K562 (cell line): Measurements from ENCODE around the gene KIFC3. TPM values are rescaled to one million over a fixed set of nuclear protein-coding genes. Genes with fewer than 3 reads are reported as not detected.

Experiments
- ATAC-seq: fragments of 200-7000 bp; cut with Tn5 transposase; 3 replicates; pipeline ENCODE4 v1.9.1; 2020; ENCODE audit warnings: moderate library complexity
- BruUV-seq: library from RNA; stranded (reverse); fragments of 400-500 nt; replicated peaks from 2 replicates; lab custom pipeline; 2021; lab: Mats Ljungman, UMichigan
- CTCF ChIA-PET: fragments of 300-600 bp; formaldehyde crosslinking; extraction: SDS; loops from one replicate; lab custom pipeline; 2021; ENCODE audit warnings: low intra/inter-chr PET ratio; lab: Yijun Ruan, JAX
- POLR2A ChIA-PET: fragments of 300-600, 350-650 bp; sonication (Branson Sonifier 250); formaldehyde crosslinking; extraction: SDS; loops from one replicate; lab custom pipeline; 2021; ENCODE audit warnings: antibody characterized with exemption, inconsistent platforms; lab: Yijun Ruan, JAX
- DNase-seq, 4 experiments: peaks; one replicate each; pipeline versions ENCODE4 v3.0.0 to v3.0.0-alpha.2; 2011 to 2018; ENCODE audit warnings: low spot score in 3 of 4, mixed read lengths in 3 of 4; ENCODE audit errors: extremely low read depth in 1 of 4
- FAIRE-seq: peaks from 2 replicates; lab custom pipeline; 2011; peaks lifted over from hg19 to GRCh38; lab: Jason Lieb, UNC
- H2AFZ ChIP-seq: 2 replicates; pipeline ENCODE4 v1.6.0; 2011; ENCODE audit warnings: low read depth, low read length, control low read depth, inconsistent platforms
- H3K27ac ChIP-seq: fragments of 200-600 bp; 3 replicates; pipeline ENCODE4 v1.8.0; 2011; ENCODE audit warnings: low read depth, mild to moderate bottlenecking, control low read depth, inconsistent platforms, low read length, moderate library complexity, mixed read lengths; ENCODE audit errors: extremely low read depth
- H3K27me3 ChIP-seq, 2 experiments: fragments of 300-600 bp in 1 of 2; 2 replicates in 1 of 2; 3 replicates in 1 of 2; pipeline versions ENCODE4 v1.6.0 to v1.8.0; 2011; ENCODE audit warnings: inconsistent platforms in 2 of 2, low read length in 2 of 2, mild to moderate bottlenecking in 1 of 2, mixed read lengths in 1 of 2, moderate library complexity in 1 of 2; ENCODE audit not compliant: control insufficient read depth in 2 of 2, insufficient read depth in 2 of 2
- H3K36me3 ChIP-seq: fragments of 300-600 bp; 3 replicates; pipeline ENCODE4 v1.8.0; 2011; ENCODE audit warnings: mild to moderate bottlenecking, low read length, inconsistent platforms; ENCODE audit not compliant: control insufficient read depth, insufficient read depth
- H3K4me1 ChIP-seq, 2 experiments: fragments of 200-600 bp in 1 of 2; replicated peaks in 1 of 2; 2 replicates in 1 of 2; 3 replicates in 1 of 2; pipeline versions ENCODE4 v1.5.1 to v1.8.0; 2011; ENCODE audit warnings: inconsistent platforms in 2 of 2, low read length in 2 of 2, mild to moderate bottlenecking in 1 of 2, mixed read lengths in 1 of 2, moderate library complexity in 1 of 2; ENCODE audit not compliant: control insufficient read depth in 2 of 2, insufficient read depth in 2 of 2
- H3K4me2 ChIP-seq: 2 replicates; pipeline ENCODE4 v1.6.1; 2011; ENCODE audit warnings: low read length, control low read depth, inconsistent platforms, mixed read lengths; ENCODE audit not compliant: insufficient read depth
- H3K4me3 ChIP-seq: fragments of 200-600 bp; sonication (generic), shearing (Covaris generic); 2 replicates; pipeline ENCODE4 v1.5.1; 2016; ENCODE audit warnings: control low read depth, inconsistent platforms
- H3K79me2 ChIP-seq: fragments of 200-600 bp; 3 replicates; pipeline ENCODE4 v1.8.0; 2011; ENCODE audit warnings: low read length, inconsistent platforms; ENCODE audit not compliant: control insufficient read depth, insufficient read depth
- H3K9ac ChIP-seq, 2 experiments: 2 replicates each; pipeline versions ENCODE4 v1.6.0 to v1.6.1; 2011; ENCODE audit warnings: low read depth in 2 of 2, low read length in 2 of 2, control low read depth in 1 of 2, inconsistent platforms in 1 of 2, mild to moderate bottlenecking in 1 of 2, mixed read lengths in 1 of 2; ENCODE audit not compliant: insufficient read depth in 1 of 2
- H3K9me1 ChIP-seq: one replicate; pipeline ENCODE4 v1.6.0; 2011; ENCODE audit warnings: inconsistent platforms, mild to moderate bottlenecking, low read length, moderate library complexity; ENCODE audit not compliant: control insufficient read depth, insufficient read depth
- H3K9me3 ChIP-seq: replicated peaks from 2 replicates; pipeline ENCODE4 v1.5.1; 2011; ENCODE audit warnings: low read depth, low read length, inconsistent platforms; ENCODE audit not compliant: control insufficient read depth, insufficient read depth
- H4K20me1 ChIP-seq: replicated peaks from 2 replicates; pipeline ENCODE4 v1.6.1; 2011; ENCODE audit warnings: low read length, inconsistent platforms, mixed read lengths; ENCODE audit not compliant: control insufficient read depth, insufficient read depth
- EGR1 ChIP-seq: fragments of 450-650 bp; conservative IDR thresholded peaks from 2 replicates; pipeline ENCODE4 v1.6.1; 2017; ENCODE audit warnings: mild to moderate bottlenecking
- FOS ChIP-seq: IDR thresholded peaks from 3 replicates; pipeline ENCODE4 v1.6.1; 2011; ENCODE audit not compliant: insufficient read length; ENCODE audit errors: extremely low read depth
- POLR3A ChIP-seq: IDR thresholded peaks from 2 replicates; pipeline ENCODE4 v1.6.1; 2011; ENCODE audit warnings: borderline replicate concordance, mild to moderate bottlenecking, moderate library complexity; ENCODE audit not compliant: insufficient read length, insufficient read depth; ENCODE audit errors: extremely low read depth
- SNIP1 ChIP-seq: fragments of 450-650 bp; IDR thresholded peaks from 2 replicates; pipeline ENCODE4 v1.7.1; 2017; ENCODE audit warnings: low read depth, mild to moderate bottlenecking
- ZNF23 ChIP-seq: fragments of 250-450 bp; sonication (Bioruptor Pico); IDR thresholded peaks from 2 replicates; pipeline ENCODE4 v1.4.0; 2020; ENCODE audit warnings: mild to moderate bottlenecking
- WGBS: fragments of 100-300 bp; shearing (Covaris generic); methylation state at CpG from one replicate; pipeline ENCODE4 v1.1.6; 2016; ENCODE audit warnings: low coverage, mixed read lengths; ENCODE audit not compliant: insufficient coverage; ENCODE audit errors: missing lambda C conversion rate; 5-methylcytosine and 5-hydroxymethylcytosine counted together
- in situ Hi-C: fragments of 300-500 bp; cut with MboI; formaldehyde crosslinking; loops from 4 replicates; pipeline ENCODE4 v1.15.0; 2018; ENCODE audit warnings: inconsistent platforms, mixed read lengths
- intact Hi-C: fragments of 100-400 bp; cut with micrococcal nuclease; formaldehyde crosslinking; loops from 2 replicates; pipeline ENCODE4 v1.14.2; 2022
- polyA plus RNA-seq, 8 experiments: library from polyadenylated mRNA; depleted of rRNA in 4 of 8; stranded (reverse) in 5 of 8; unstranded in 3 of 8; fragments of >200 nt; fragmentation: Nextera tagmentation in 2 of 8; fragmentation: Illumina TruSeq in 1 of 8; extraction: Ambion mirVana in 2 of 8; extraction: Trizol in 1 of 8; gene quantifications; 2 replicates each; pipeline versions ENCODE4 v1.2.1 to v1.2.3, GENCODE V29; 2011 to 2014; ENCODE audit warnings: inconsistent platforms in 1 of 8, missing spikeins in 1 of 8
- total RNA-seq, 7 experiments: library from RNA; depleted of rRNA in 6 of 7; stranded (reverse); fragments of >200 nt in 6 of 7; fragmentation: Illumina TruSeq in 2 of 7; extraction: Trizol in 2 of 7; gene quantifications; 2 replicates each; pipeline versions ENCODE4 v1.2.1 to v1.2.3, GENCODE V29; 2011 to 2021; ENCODE audit warnings: low replicate concordance in 1 of 7
- TF ChIP-seq, protein P1 (sequence below): fragments of 200-800 bp; sonication (Bioruptor generic); IDR thresholded peaks from 2 replicates; pipeline ENCODE4 v1.6.1; 2017; ENCODE audit warnings: missing genetic modification characterization, missing compliant biosample characterization

KIFC3 gene
- total and polyA plus RNA-seq, 9 of the 15 experiments (the other 6 are each of a cell fraction or from before 2014, with no cell fraction given), result 0.23 to 105 (median 26.2) TPM

DNA sequence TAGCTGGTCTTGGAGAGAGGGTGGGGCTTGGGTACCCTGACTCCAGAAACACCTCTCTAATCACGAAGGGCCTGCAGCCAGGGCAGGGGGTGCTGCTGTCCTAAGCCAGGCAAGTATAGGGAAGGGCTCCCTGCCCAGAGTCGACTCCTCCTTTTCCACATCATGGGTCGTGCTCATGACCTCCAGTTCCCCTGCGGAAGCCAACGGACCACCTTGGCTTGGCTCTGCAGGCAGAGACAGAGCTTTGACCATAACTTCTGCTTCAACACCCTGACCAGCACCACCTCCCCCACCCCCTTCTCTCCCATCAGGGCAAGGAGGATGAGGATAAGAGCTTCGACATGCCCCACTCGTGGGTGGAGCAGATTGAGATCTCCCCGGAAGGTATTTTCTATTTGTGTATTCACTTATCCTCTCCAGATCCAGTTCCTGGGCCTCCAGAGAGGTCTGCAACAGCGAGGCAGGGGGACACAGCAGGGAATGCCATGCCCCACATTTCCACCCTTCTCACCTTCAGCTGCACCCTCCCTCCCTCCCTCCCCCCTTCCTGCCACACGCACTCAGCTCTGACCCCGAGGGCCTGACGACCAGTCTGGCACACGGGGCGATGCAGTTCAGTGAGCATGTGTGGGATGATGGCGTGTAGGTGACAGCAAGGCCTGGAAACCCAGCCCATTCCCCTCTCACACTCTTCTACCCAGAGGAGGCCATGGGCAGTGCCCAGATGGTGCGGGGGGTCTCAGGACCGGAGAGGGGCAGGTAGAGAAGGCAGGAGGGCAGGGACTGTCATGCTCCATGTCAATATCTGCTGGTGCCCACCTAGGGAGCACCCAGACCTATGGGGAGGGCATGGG, 80.7 kb downstream of the KIFC3 start:
- Histone ChIP-seq H2AFZ (peak overlapping the region; percentile 26; the same call in 1 of the 2 replicates), H4K20me1 (no peaks in the 10 kb centered on the region), H3K27ac (no peak overlapping the region), H3K36me3 (no peaks in the 10 kb centered on the region), H3K9me1 (no peaks in the 10 kb centered on the region), H3K79me2 (no peaks in the 10 kb centered on the region), H3K4me2 (no peak overlapping the region), H3K4me3 (no peak overlapping the region), H3K27me3 (peaks cover 0 to 9% of the 10 kb centered on the region in 2 experiments; a peak in 1 of 5 replicates), H3K4me1 (peaks cover 12 to 13% of the 10 kb centered on the region in 2 experiments), H3K9ac (peak overlapping the region in 1 of 2 experiments; percentile 45; a peak in 1 of 4 replicates)
- in situ Hi-C loops, result no loop called here
- WGBS, result 33% methylated on average over 15 of the region's 17 CpGs
- POLR2A ChIA-PET, result no interaction called here
- ATAC-seq (no peak), FAIRE-seq (no peak)
- intact Hi-C loops, result loop anchor here (2.0 to 5.0 kb wide), 2 partner anchors 61 to 129 kb away; no protein-coding TSS in a partner anchor
- TF ChIP-seq ZNF23 (CRISPR knock-in tag), result no peak
- TF ChIP-seq, protein P1, sequence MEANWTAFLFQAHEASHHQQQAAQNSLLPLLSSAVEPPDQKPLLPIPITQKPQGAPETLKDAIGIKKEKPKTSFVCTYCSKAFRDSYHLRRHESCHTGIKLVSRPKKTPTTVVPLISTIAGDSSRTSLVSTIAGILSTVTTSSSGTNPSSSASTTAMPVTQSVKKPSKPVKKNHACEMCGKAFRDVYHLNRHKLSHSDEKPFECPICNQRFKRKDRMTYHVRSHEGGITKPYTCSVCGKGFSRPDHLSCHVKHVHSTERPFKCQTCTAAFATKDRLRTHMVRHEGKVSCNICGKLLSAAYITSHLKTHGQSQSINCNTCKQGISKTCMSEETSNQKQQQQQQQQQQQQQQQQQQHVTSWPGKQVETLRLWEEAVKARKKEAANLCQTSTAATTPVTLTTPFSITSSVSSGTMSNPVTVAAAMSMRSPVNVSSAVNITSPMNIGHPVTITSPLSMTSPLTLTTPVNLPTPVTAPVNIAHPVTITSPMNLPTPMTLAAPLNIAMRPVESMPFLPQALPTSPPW (CRISPR knock-in tag), result 0 out of 2 replicates have a peak, but pooled peaks have one; percentile 8
- TF ChIP-seq SNIP1, result no peak
- peak; percentile 53 for TF ChIP-seq EGR1
- no peak for TF ChIP-seq POLR3A
- no peak for TF ChIP-seq FOS
- TF ChIP-seq, all 486 proteins: peak for 2
- no peaks in the 10 kb centered on the region for H3K9me3 ChIP-seq
- no TSS peak for BruUV-seq
- DNase-seq, result no peak
- CTCF ChIA-PET, result interaction anchor here (1.5 to 4.0 kb wide), 3 partner anchors 61 to 130 kb away, joined by 13 to 44 read pairs (median 13); no protein-coding TSS in a partner anchor
